Keratinocyte (primary cell): ENCODE measurements around the gene AKT1. TPM values are rescaled to one million over a fixed set of nuclear protein-coding genes. Genes with fewer than 3 reads are reported as not detected.

ENCODE experiments used
- DNase-seq: peaks from one replicate; pipeline ENCODE4 v3.0.0-alpha.2; 2011; ENCODE audit warnings: low read depth, missing footprints, low spot score
- FAIRE-seq: peaks from 2 replicates; lab custom pipeline; 2011; peaks lifted over from hg19 to GRCh38; lab: Jason Lieb, UNC
- H2AFZ ChIP-seq: 2 replicates; pipeline ENCODE4 v1.6.0; 2012; ENCODE audit warnings: low read length, control low read depth, inconsistent platforms; ENCODE audit not compliant: control insufficient read depth
- H3K27ac ChIP-seq: 2 replicates; pipeline ENCODE4 v1.5.1; 2011; ENCODE audit warnings: low read length; ENCODE audit not compliant: control insufficient read depth, insufficient read depth
- H3K27me3 ChIP-seq: 3 replicates; pipeline ENCODE4 v1.6.0; 2011; ENCODE audit warnings: low read length; ENCODE audit not compliant: control insufficient read depth, insufficient read depth; ENCODE audit errors: extremely low read depth
- H3K36me3 ChIP-seq, 2 experiments: 2 replicates in 1 of 2; 3 replicates in 1 of 2; pipeline ENCODE4 v1.5.1; 2011; ENCODE audit warnings: low read length in 2 of 2, mild to moderate bottlenecking in 1 of 2; ENCODE audit not compliant: control insufficient read depth in 2 of 2, insufficient read depth in 2 of 2; ENCODE audit errors: extremely low read depth in 1 of 2
- H3K4me1 ChIP-seq: 3 replicates; pipeline ENCODE4 v1.5.1; 2011; ENCODE audit warnings: low read length; ENCODE audit not compliant: control insufficient read depth, insufficient read depth; ENCODE audit errors: extremely low read depth
- H3K4me2 ChIP-seq: 3 replicates; pipeline ENCODE4 v1.6.0; 2011; ENCODE audit warnings: low read depth, low read length; ENCODE audit not compliant: control insufficient read depth, insufficient read depth; ENCODE audit errors: extremely low read depth
- H3K4me3 ChIP-seq, 3 experiments: fragments of 200-600 bp in 1 of 3; sonication (generic) in 1 of 3; 2 replicates in 2 of 3; 3 replicates in 1 of 3; pipeline ENCODE4 v1.5.1; 2011 to 2016; ENCODE audit warnings: low read length in 3 of 3, mild to moderate bottlenecking in 3 of 3, control low read depth in 2 of 3, inconsistent platforms in 1 of 3, low read depth in 1 of 3, mixed read lengths in 1 of 3, mixed run types in 1 of 3, moderate library complexity in 1 of 3; ENCODE audit not compliant: control insufficient read depth in 2 of 3, insufficient read depth in 2 of 3; ENCODE audit errors: extremely low read depth in 1 of 3
- H3K79me2 ChIP-seq: 2 replicates; pipeline ENCODE4 v1.6.0; 2012; ENCODE audit warnings: low read length; ENCODE audit not compliant: control insufficient read depth, insufficient read depth
- H3K9ac ChIP-seq: 3 replicates; pipeline ENCODE4 v1.6.0; 2011; ENCODE audit warnings: low read length; ENCODE audit not compliant: control insufficient read depth, insufficient read depth; ENCODE audit errors: extremely low read depth
- H3K9me1 ChIP-seq: 3 replicates; pipeline ENCODE4 v1.6.0; 2011; ENCODE audit warnings: low read length; ENCODE audit not compliant: control insufficient read depth, insufficient read depth; ENCODE audit errors: extremely low read depth
- H3K9me3 ChIP-seq: 2 replicates; pipeline ENCODE4 v1.5.1; 2012; ENCODE audit warnings: low read depth, low read length; ENCODE audit not compliant: control insufficient read depth
- H4K20me1 ChIP-seq: 3 replicates; pipeline ENCODE4 v1.6.0; 2011; ENCODE audit warnings: low read length; ENCODE audit not compliant: control insufficient read depth, insufficient read depth; ENCODE audit errors: extremely low read depth
- CTCF ChIP-seq, 3 experiments: IDR thresholded peaks in 1 of 3; conservative IDR thresholded peaks in 1 of 3; optimal IDR thresholded peaks in 1 of 3; 2 replicates in 2 of 3; 3 replicates in 1 of 3; pipeline versions ENCODE3 to v1.5.1; 2011; ENCODE audit warnings: low read length in 3 of 3, mild to moderate bottlenecking in 3 of 3, moderate library complexity in 2 of 3, control low read depth in 1 of 3, inconsistent platforms in 1 of 3; ENCODE audit not compliant: insufficient read depth in 2 of 3; ENCODE audit errors: extremely low read depth in 1 of 3
- EZH2 ChIP-seq: IDR thresholded peaks from one replicate; pipeline ENCODE4 v1.6.1; 2012; ENCODE audit warnings: inconsistent platforms, mild to moderate bottlenecking, low read length, moderate library complexity
- dilution Hi-C: fragments of 300-500 bp; cut with MboI; formaldehyde crosslinking; loops from one replicate; pipeline ENCODE4 v1.7.0; 2020; ENCODE audit warnings: low sequenced_read_pairs; ENCODE audit not compliant: extremely low pct_ligation_motif_present
- polyA plus RNA-seq, 5 experiments: library from polyadenylated mRNA; depleted of rRNA in 3 of 5; stranded (reverse) in 3 of 5; stranded (forward) in 1 of 5; unstranded in 1 of 5; fragments of >200 nt; gene quantifications; 1 replicate in 1 of 5; 2 replicates in 3 of 5; 3 replicates in 1 of 5; pipeline versions ENCODE4 v1.2.1 to v1.2.3, GENCODE V29; 2011 to 2012; ENCODE audit warnings: missing spikeins in 2 of 5, low read depth in 1 of 5, low replicate concordance in 1 of 5

AKT1 gene
- polyA plus RNA-seq, 1 donor (not counting 4 experiments of a cell fraction or from before 2014, with no cell fraction given): 82.3 TPM

DNA sequence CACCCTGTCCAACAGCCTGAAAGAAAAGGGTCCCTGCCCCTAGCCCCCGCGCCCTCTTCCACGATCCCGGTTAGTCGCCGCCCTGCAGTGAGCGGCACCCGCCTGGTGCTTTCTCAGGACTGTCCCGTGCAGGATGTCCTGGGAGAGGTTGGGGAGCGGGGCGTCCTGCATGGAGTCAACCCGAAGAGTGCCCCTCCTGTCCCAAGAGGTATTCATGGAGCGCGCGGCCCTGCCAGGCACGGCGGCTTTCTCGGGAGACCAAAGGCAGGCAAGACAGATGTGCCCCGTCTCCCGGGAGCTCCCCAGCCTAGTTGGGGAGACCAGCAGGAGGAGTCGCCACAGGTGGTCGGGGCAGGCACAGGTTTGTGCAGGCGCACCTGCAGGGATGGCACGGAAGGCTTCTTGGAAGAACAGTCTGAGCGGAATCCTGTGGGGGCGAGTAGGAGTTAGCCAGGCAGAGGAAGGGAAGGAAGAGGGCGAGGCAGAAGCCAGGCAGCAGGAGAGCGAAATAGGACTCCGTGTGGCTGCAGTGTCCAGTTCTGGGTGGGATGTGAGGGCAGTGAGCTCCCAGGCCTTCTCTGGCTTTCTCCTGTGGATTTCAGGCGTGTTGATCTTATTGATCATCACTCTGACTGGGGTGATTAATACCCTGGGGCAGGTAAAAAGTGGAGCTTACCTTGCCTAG lies 41.9 kb downstream of the AKT1 start:
- H3K79me2 ChIP-seq: peaks cover 39% of the 10 kb centered on the region
- TF ChIP-seq EZH2: no peak
- no peak for TF ChIP-seq CTCF (optimal IDR thresholded peaks at IDR 0.05 in 1 of 3, IDR thresholded peaks at IDR 0.05 in 1 of 3, conservative IDR thresholded peaks at IDR 0.05 in 1 of 3; ENCODE audit: extremely low read depth in 1 of 3, insufficient read depth in 2 of 3, low read length in 3 of 3)
- H3K4me2 ChIP-seq: peak overlapping the region; percentile 96
- DNase-seq (no peak), FAIRE-seq (no peak)
- peaks cover 3% of the 10 kb centered on the region for H4K20me1 ChIP-seq
- H3K9me3 ChIP-seq: no peaks in the 10 kb centered on the region
- no peaks in the 10 kb centered on the region for H3K27me3 ChIP-seq
- H3K9me1 ChIP-seq: no peaks in the 10 kb centered on the region
- H3K4me1 ChIP-seq: peaks cover 32% of the 10 kb centered on the region
- dilution Hi-C loops: loop anchor here (10.0 kb wide), 1 partner anchor 71 kb away; no protein-coding TSS in a partner anchor
- H3K27ac ChIP-seq: peak overlapping the region; percentile 84
- H3K9ac ChIP-seq: peak overlapping the region; percentile 93
- H2AFZ ChIP-seq: peak overlapping the region; percentile 12
- H3K36me3 ChIP-seq: peaks cover 17 to 19% of the 10 kb centered on the region in 2 experiments
- peak overlapping the region; percentile 79 to 97 (median 86) for H3K4me3 ChIP-seq

DNA sequence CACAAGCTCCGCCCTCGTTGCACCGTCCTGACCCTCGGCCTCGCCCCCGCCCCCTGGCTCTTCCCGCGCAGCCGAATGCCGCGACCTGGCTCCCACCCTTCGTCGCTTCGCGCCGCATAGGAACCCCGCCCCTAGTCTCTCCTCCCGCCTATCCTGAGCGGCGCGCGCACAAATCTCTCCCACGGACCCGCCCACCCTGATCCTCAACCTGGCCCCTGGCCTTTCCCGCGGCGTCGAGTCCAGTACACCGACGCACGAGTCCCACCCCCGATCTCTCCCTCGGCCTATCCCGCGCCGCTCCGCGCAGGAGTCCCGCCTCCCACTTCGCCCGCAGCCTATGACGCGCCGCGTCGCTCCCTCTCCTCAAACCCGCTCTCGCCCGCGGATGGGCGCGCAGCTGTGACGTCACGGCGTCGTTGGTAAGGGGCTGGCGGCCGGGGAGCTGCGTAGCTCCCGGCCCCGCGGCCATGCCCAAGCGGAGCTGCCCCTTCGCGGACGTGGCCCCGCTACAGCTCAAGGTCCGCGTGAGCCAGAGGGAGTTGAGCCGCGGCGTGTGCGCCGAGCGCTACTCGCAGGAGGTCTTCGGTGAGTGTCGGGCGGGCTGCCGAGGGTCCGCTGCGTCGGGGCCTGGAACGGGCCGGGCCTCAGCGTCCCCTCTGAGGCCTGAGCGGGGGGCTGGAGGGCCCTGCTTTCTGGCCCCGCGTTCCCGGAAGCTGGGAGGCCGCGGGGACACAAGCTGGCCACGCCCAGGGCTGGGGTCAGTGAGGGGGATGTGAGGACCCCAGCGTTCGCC lies 42.6 kb downstream of the AKT1 start, which contains the start of gene SIVA1:
Gene SIVA1, plus strand, starts transcription at position 413 of the 793 bp plus-strand sequence. Its CDS starts 55 bp downstream, at position 468.
- no peak for TF ChIP-seq CTCF (optimal IDR thresholded peaks at IDR 0.05 in 1 of 3, IDR thresholded peaks at IDR 0.05 in 1 of 3, conservative IDR thresholded peaks at IDR 0.05 in 1 of 3; ENCODE audit: extremely low read depth in 1 of 3, insufficient read depth in 2 of 3, low read length in 3 of 3)
- TF ChIP-seq EZH2: no peak
- Histone ChIP-seq H3K4me2 (peak within 1 kb of the TSS; percentile 96), H3K9me3 (no peaks in the 10 kb centered on the region), H3K27ac (peak within 1 kb of the TSS; percentile 84), H2AFZ (peak within 1 kb of the TSS; percentile 94), H3K9ac (peak within 1 kb of the TSS; percentile 93), H3K4me3 (peak within 1 kb of the TSS; percentile 79 to 97 (median 86)), H3K27me3 (no peaks in the 10 kb centered on the region), H3K9me1 (no peaks in the 10 kb centered on the region), H3K79me2 (peaks cover 39% of the 10 kb centered on the region), H3K4me1 (peaks cover 40% of the 10 kb centered on the region), H3K36me3 (peaks cover 17 to 18% of the 10 kb centered on the region in 2 experiments), H4K20me1 (peaks cover 3% of the 10 kb centered on the region)
- peak; percentile 75 for FAIRE-seq
- peak; percentile 97 for DNase-seq
- dilution Hi-C loops: loop anchor here (10.0 kb wide), 1 partner anchor 72 kb away; no protein-coding TSS in a partner anchor
